Fibroblast of mammary gland (primary cell): ENCODE results near the gene NFKB2.

Source experiments
- DNase-seq: peaks from one replicate; pipeline ENCODE4 v3.0.0-alpha.2; 2010; ENCODE audit warnings: low read depth
- H3K4me3 ChIP-seq: 2 replicates; pipeline ENCODE4 v1.5.1; 2011; ENCODE audit warnings: low read depth, mild to moderate bottlenecking, low read length, moderate library complexity; ENCODE audit not compliant: control insufficient read depth
- CTCF ChIP-seq: conservative IDR thresholded peaks from 2 replicates; pipeline ENCODE4 v1.5.1; 2011; ENCODE audit warnings: low read depth, low read length, inconsistent platforms; ENCODE audit not compliant: control insufficient read depth, insufficient read depth

The NFKB2 gene

GRCh38 chr10:102435529-102436233 is 40.2 kb downstream of the NFKB2 start:
- no peak for TF ChIP-seq CTCF
- DNase-seq = no peak
- H3K4me3 ChIP-seq = peak overlapping the region; percentile 41

GRCh38 chr10:102436312-102436711 is 40.8 kb downstream of the NFKB2 start:
- H3K4me3 ChIP-seq = peak overlapping the region; percentile 41
- DNase-seq = no peak
- TF ChIP-seq CTCF = no peak

- no peak for TF ChIP-seq CTCF
- no peak overlapping the region for H3K4me3 ChIP-seq
- DNase-seq = no peak
Observed at GRCh38 chr10:102437515-102437914, 42.0 kb downstream of the NFKB2 start.

- no peak for TF ChIP-seq CTCF
- H3K4me3 ChIP-seq = no peak overlapping the region
- DNase-seq = no peak
Observed at GRCh38 chr10:102438374-102438773, 42.9 kb downstream of the NFKB2 start.

- TF ChIP-seq CTCF = no peak
- no peak overlapping the region for H3K4me3 ChIP-seq
- DNase-seq = no peak
Observed at GRCh38 chr10:102444851-102445250, 49.3 kb downstream of the NFKB2 start.

GRCh38 chr10:102449321-102450123 is 54.0 kb downstream of the NFKB2 start:
- DNase-seq = peak; percentile 67
- TF ChIP-seq CTCF = no peak
- peak overlapping the region; percentile 51 for H3K4me3 ChIP-seq
